ENCODE results near the gene DEPDC1B.
"Not testable (repeated sequence)": the region's sequence is repeated elsewhere in the genome, so short reads cannot be mapped to it uniquely, and the experiment has no call there.

DEPDC1B gene

GRCh38 chr5:60597572-60598320 lies 102.2 kb downstream of the DEPDC1B start:
- FAIRE-seq (peak; percentile 92), DNase-seq (ENCODE audit: insufficient read length, low spot score) (peak; percentile 9)

- no peak for DNase-seq (ENCODE audit: insufficient read length, low spot score)
- FAIRE-seq, result no peak
Observed at GRCh38 chr5:60594715-60595477, 105.1 kb downstream of the DEPDC1B start.

- peak; percentile 52 for FAIRE-seq
- no peak for DNase-seq (ENCODE audit: insufficient read length, low spot score)
Observed at GRCh38 chr5:60590172-60590571, 109.8 kb downstream of the DEPDC1B start.

DNA sequence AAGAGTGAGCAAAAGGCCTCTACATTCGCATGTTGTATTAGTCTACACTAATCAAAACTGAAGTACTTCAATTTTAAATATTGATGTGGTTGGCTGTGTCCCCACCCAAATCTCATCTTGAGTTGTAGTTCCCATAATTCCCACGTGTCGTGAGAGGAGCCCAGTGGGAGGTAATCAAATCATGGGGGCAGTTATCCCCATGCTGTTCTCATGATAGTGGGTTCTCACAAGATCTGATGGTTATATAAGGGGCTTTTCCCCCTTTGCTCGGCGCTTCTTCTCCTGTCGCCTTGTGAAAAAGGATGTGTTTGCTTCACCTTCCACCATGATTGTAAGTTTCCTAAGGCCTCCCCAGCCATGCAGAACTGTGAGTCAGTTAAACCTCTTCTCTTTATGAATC lies 112.7 kb downstream of the DEPDC1B start:
- not testable (repeated sequence) for DNase-seq (ENCODE audit: insufficient read length, low spot score); FAIRE-seq

- FAIRE-seq (no peak), DNase-seq (ENCODE audit: insufficient read length, low spot score) (no peak)
Observed at GRCh38 chr5:60586307-60586901, 113.6 kb downstream of the DEPDC1B start.

- DNase-seq (ENCODE audit: insufficient read length, low spot score) (no peak), FAIRE-seq (no peak)
Observed at GRCh38 chr5:60585618-60586017, 114.3 kb downstream of the DEPDC1B start.

DNA sequence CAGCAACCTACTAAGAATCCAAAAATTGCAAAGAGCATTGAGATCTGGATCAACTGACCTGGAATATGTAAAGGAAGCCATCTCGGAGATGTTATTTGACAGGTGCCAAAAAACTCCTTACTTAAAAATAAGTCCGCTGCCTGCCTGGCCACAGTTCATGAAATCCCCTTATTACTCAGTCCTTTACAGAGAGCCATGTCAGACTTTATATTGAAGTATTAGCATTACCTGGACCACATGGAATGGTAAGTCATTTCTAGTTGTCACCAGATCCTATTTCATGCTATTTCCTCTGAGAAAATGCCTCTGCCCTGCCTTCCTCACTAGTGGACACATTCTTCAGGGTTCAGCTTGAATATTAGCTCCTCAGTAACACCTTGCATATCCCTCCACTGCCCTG lies 115.7 kb downstream of the DEPDC1B start:
- FAIRE-seq (no peak), DNase-seq (ENCODE audit: insufficient read length, low spot score) (no peak)

- peak; percentile 33 for FAIRE-seq
Observed at GRCh38 chr5:60583616-60584015, 116.3 kb downstream of the DEPDC1B start.

GRCh38 chr5:60578315-60578714 lies 121.7 kb downstream of the DEPDC1B start:
- no peak for FAIRE-seq
- DNase-seq (ENCODE audit: insufficient read length, low spot score), result no peak

More at GRCh38 chr5:60583616-60584015, 116.3 kb downstream of the DEPDC1B start:
- DNase-seq (ENCODE audit: insufficient read length, low spot score), result no peak

DNA sequence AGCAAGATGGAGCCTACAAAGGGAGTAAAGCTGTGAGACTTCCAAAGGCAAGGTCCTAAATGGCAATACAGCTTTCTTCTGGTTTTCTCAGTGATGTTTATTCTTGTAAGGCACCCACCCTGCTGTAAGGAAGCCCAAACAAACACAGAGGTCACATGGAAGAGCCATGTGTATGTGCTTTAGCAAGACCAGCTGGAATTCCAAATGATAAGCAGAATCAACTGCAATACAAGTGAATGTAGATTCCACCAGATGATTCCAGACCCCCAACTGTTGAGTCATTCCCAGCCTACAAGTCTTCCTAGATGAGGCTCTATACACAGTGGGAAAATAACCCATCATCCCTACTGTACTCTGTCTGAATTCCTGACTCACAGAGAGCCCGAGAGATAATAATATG lies 122.8 kb downstream of the DEPDC1B start:
- DNase-seq (ENCODE audit: insufficient read length, low spot score) (no peak), FAIRE-seq (no peak)

DNA sequence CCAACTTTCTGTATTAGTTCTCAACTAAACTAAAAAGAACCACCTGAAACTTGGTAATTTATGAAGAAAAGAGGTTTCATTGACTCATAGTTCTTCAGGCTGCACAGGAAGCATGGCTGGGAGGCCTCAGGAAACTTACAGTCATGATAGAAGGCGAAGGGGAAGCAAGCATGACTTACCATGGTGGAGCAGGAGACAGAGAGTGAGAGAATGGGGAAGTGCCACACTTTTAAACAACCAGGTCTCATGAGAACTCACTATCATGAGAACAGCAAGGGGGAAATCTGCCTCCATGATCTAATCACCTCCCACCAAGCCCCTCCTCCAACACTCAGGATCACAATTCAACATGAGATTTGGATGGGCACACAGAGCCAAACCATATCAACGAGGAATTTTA lies 123.5 kb downstream of the DEPDC1B start:
- DNase-seq (ENCODE audit: insufficient read length, low spot score) (no peak), FAIRE-seq (no peak)

DNA sequence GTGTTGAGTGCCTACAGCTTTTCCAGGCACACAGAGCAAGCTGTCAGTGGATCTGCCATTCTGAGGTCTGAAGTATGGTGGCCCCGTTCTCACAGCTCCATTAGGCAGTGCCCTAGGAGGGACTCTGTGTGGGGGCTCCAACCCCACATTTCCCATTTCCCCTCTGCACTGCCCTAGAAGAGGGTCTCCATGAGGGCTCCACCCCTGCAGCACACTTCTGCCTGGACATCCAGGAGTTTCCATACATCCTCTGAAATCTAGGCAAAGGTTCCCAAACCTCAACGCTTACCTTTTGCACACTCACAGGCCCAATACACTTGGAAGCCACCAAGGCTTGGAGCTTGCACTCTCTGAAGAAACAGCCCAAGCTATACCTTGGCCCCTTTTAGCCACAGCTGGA lies 131.3 kb downstream of the DEPDC1B start:
- FAIRE-seq (no peak), DNase-seq (ENCODE audit: insufficient read length, low spot score) (no peak)

DNA sequence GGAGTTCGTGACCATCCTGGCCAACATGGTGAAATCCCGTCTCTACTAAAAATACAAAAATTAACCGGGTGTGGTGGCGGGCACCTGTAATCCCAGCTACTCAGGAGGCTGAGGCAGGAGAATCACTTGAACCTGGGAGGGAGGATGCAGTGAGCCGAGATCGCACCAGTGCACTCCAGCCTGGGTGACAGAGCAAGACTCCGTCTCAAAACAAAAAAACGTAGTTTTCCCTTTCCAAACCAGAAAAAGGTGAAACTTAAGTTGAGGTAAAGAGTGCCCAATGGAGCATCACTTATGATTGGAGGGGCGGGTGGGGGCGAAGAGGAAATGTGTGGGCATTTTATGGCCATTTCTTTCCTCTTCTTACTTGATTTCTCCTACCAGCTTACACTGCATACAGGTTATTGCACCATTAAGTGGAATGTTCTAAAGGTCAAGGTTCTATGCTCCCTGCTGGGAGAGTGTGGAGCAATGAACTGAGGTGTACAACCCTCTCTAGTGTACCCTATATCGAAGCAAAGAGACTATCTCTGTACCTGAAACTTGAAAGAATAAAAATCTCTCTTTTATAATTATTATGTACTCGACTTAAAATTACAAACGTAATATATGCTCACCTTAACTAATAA lies 136.2 kb downstream of the DEPDC1B start:
- no peak for DNase-seq (ENCODE audit: insufficient read length, low spot score)
- FAIRE-seq, result no peak

GRCh38 chr5:60553291-60553690 lies 146.7 kb downstream of the DEPDC1B start:
- not testable (repeated sequence) for FAIRE-seq; DNase-seq (ENCODE audit: insufficient read length, low spot score)

GRCh38 chr5:60551829-60552228 lies 148.1 kb downstream of the DEPDC1B start:
- no peak for FAIRE-seq
- no peak for DNase-seq (ENCODE audit: insufficient read length, low spot score)

DNA sequence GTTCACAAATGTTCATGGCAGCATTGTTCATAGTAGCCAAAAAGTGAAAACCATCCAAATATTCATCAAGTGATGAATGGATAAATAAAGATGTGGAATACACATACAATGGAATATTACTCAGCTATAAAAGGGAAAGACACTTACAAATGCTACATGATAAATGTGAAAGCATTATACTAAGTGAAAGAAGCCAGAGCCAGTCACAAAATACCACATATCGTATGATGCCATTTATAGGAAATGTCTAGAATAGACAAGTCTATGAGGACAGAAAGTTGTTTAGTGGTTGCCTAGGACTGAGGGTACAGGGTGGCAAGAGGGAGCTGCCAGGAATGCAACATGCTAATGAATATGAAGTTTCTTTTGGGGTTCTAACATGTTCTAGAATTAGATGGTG lies 148.7 kb downstream of the DEPDC1B start:
- no peak for FAIRE-seq
- DNase-seq (ENCODE audit: insufficient read length, low spot score), result no peak

- DNase-seq (ENCODE audit: insufficient read length, low spot score) (no peak), FAIRE-seq (no peak)
Observed at GRCh38 chr5:60550311-60550710, 149.7 kb downstream of the DEPDC1B start.

- DNase-seq (ENCODE audit: insufficient read length, low spot score) (no peak), FAIRE-seq (no peak)
Observed at GRCh38 chr5:60549841-60550240, 150.1 kb downstream of the DEPDC1B start.
